D341Med (cell line): ENCODE measurements around the gene CLTCL1.
"Not testable (repeated sequence)": the region's sequence is repeated elsewhere in the genome, so short reads cannot be mapped to it uniquely, and the experiment has no call there.

ENCODE experiments used
- DNase-seq: peaks from one replicate; pipeline ENCODE4 v3.0.0; 2012; ENCODE audit warnings: low spot score

CLTCL1 gene

DNA sequence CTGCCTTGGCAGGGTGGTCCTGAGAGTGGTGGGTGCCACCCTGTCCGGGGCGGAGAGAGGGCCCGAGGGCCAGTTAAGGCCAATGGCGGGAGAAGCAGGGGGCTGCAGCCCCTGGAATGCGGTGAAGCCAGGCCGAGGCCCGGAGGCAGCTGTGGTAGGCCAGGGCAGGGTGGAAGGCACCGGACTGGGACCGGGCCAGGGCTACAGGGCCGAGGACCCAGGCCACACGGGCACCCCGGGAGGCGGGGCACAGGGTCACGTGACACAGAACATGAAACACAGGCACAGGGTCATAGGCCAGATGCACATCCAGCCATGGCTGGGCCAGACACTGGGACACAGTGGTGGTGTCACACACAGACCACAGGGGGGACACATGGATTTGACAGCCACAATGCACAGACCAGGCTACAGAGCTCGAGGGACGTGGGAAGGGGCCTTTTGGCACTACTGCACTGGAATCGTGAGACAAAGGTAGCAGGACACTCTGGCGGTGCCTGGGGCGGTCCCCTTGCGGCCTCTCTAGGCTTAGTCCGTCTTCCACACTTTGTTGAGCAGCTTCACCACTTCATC lies 115.8 kb downstream of the CLTCL1 start:
- no peak for DNase-seq

DNA sequence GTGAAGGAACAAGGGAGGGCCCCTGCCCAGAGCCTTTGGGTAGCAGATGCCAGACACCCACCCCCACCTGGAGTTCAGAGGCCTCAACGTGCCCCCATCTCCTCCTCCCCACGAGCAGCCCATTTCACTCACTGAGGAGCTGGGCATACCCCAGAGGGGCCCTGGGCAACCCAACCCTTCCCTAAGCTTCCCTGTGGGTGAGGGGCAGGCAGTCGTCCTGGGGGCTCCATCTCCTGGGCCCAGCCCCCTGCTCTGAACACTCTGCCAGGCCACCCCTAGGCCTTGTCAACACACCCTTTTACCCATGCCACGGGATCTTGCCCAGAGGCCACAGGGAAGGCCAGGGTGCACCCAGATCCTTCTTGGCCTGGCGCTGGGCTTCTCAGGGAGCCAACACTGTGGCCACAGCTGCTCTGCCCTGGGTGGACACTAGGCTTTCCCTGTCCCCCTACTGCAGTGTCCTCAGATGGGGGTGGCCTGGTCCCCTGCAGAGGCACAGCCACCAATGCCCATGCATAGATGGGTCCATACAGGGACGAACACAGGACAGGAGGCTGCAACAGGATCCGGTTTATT lies 116.4 kb downstream of the CLTCL1 start:
- no peak for DNase-seq

GRCh38 chr22:19174106-19175025 lies 117.2 kb downstream of the CLTCL1 start:
- no peak for DNase-seq

DNA sequence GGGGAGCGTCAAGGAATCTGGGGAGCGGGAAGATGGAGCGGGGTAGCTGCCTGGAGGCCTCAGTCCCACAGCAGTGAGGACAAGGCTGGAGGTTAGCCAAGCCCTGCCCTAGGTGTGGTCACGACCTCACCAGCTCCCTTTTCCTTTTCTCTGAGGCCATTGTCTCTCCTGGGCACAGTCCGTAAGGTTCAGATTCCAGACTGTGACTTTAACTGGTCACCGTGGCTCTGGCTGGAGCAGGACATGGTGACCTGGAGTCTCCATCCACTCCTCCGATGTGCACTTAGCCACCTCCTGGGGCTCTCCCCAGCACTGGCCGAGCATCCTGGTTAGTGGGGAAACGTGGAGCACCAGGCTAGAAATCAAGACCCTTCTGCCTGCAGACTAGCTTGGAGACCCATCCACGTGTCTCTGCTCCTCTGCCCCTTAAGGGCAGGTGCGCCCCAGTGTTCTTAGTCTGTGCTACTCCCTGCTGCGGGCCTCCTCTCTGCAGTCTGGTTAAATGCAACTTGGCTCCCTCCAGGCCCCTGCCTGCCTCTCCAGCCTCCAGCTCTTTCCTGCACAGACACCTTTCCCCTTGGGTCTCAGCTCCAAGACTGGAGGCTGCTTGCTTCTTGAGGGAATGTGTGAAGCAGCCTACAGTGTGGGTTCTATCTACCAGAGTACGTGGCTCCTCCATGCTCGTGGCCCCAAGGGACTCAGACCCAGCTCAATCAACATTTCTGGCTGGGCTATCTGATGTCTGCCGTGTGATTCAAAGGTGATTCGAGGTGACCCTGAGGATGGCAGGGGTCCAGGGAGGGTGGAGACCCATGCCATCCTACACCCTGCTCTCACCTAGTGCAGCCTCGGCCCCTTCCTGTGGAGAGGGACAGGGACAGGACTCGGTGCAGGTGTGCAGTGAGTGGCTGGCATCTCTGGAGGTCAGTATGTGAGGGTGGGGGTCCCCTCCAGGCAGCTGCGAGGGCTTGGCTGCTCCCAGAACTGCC lies 118.2 kb downstream of the CLTCL1 start:
- no peak for DNase-seq

- DNase-seq = no peak
Measured at GRCh38 chr22:19172213-19173046, 119.1 kb downstream of the CLTCL1 start.

DNA sequence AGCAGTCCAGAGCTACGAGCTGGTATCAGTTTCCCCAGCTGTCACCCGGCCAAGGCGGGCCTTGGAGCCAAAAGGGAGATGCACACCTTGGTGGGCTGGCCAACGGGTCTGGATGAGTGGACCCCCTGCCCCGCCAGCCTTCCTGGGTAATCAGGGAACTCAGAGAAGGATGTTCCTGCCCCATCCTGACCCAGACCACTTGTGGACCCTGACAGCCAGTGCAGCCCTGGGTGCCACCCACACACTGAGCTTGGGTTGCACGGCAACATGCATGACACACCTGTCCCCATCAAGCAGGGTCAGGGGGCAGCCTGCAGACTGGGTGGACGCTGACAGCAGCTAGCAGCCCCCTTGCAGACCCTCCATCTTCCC lies 121.6 kb downstream of the CLTCL1 start:
- DNase-seq = no peak

- peak; percentile 88 for DNase-seq
Measured at GRCh38 chr22:19169002-19169946, 122.2 kb downstream of the CLTCL1 start.

DNA sequence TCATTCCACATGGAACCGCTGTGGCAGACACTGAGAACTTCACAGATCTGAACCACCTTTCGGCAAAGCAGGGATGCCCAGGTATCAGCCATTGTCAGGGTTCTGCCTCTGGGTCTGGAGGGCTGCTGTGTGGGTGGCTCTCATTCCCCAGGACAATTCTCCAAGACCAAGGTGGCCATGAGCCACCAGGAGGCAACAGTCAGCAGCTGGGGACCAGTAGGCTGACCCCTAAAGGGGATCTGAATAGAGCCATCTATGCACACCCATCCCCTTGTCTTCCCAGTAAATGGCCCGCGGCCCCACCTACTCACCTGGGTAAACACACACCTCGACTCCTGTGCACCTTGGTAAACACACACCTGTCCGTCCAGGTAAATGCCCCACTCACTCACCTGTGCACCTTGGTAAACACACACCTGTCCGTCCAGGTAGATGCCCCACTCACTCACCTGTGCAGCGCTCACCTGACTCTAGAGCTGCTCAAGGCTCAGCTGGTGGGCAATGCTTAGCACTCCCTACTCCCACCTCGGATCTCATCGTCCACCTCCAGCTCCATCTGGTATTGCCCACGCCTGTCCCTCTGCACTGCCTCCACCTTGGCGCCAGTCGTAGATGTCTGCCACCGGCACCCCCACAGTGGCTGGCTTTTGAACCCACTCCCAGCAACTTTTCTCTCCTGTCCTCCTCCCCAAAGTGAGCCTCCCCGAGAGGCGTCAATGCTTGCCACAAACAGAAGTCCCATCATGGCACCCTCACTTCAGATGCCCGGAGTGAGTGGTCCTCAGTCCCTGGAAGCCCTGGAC lies 123.2 kb downstream of the CLTCL1 start:
- no peak for DNase-seq

- DNase-seq = no peak
Measured at GRCh38 chr22:19167106-19167869, 124.2 kb downstream of the CLTCL1 start.

DNA sequence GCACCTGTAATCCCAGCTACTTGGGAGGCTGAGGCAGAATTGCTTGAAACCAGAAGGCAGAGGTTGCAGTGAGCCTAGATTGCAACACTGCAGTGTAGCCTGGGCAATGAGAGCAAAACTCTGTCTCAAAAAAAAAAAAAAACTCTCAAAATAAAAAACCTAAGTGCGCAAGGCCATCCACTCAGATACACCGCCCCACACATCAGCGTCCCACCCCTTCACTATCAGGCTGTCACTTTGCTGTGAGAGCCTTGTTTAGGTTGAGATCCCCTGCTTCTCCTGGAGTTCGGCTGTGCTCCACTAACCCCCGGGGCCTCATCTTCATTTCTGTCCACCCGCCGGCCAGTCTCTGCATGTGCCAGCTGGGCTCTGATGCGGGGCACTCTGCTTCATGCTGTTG lies 125.1 kb downstream of the CLTCL1 start:
- no peak for DNase-seq

- no peak for DNase-seq
Measured at GRCh38 chr22:19164425-19164824, 127.1 kb downstream of the CLTCL1 start.

DNA sequence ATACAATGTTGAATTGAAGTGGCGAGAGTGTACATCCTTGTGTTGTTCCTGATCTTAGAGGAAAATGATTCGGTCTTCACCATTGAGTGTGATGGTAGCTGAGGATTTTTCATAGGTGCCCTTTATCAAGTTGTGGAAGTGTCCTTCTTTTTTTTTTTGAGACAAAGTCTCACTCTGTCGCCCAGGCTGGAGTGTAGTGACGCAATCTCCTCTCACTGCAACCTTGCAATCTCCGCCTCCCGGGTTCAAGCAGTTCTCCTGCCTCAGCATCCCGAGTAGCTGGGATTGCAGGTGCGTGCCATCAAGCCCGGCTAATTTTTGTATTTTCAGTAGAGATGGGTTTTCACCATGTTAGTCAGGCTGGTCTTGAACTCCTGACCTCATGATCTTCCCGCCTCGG lies 132.9 kb downstream of the CLTCL1 start:
- DNase-seq = not testable (repeated sequence)

- not testable (repeated sequence) for DNase-seq
Measured at GRCh38 chr22:19156109-19156508, 135.4 kb downstream of the CLTCL1 start.

- no peak for DNase-seq
Measured at GRCh38 chr22:19152942-19153883, 138.3 kb downstream of the CLTCL1 start.

DNA sequence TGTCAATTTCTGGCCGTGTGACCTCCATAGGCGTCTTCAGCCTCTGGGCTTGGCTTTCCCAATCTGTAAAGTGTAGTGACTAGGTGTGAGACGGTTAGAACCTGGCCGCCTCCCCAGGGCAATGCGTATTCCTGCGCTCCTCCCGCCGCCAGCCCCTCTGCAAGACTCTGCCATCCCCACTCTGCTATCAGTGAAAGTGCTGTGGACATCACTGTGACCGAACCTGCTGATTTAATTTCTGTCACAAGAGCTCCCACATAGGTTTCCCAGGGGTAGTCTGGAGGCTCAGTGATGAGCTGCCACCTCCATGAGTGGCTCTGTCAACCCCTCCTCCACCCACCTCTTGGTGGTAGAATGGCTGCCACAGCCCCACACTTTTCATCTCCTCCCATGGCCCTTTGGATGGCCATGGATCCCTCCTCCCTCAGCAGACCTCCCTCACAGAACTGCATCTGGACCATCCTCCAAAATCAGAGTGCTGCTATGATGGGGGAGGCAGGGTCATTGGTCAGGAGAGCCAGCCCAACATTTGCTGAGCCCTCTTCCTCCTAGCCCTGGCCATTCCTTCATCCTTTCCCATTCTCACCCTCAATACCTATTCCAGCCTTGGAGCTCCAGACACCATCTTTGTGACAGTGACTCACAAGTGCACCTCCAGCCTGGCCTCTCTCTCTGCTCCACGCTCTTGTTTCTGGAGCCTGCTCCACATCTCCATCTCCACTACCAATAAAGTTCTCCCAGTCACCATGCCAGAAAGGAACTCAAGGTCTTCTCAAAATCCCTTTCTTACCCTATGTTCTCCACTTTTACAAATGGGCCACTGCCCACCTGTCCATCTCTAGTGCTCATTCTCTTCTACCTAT lies 140.0 kb downstream of the CLTCL1 start:
- no peak for DNase-seq
